NCI-H510A (cell line): Measurements from ENCODE around the gene SLC7A8.

Experiments
- DNase-seq: peaks from one replicate; lab custom pipeline; 2025; lab: John Stamatoyannopoulos, UW

The SLC7A8 gene

GRCh38 chr14:23130871-23131270 is 52.6 kb downstream of the SLC7A8 start:
- no peak for DNase-seq

GRCh38 chr14:23129759-23130316 is 53.6 kb downstream of the SLC7A8 start:
- DNase-seq = no peak

DNA sequence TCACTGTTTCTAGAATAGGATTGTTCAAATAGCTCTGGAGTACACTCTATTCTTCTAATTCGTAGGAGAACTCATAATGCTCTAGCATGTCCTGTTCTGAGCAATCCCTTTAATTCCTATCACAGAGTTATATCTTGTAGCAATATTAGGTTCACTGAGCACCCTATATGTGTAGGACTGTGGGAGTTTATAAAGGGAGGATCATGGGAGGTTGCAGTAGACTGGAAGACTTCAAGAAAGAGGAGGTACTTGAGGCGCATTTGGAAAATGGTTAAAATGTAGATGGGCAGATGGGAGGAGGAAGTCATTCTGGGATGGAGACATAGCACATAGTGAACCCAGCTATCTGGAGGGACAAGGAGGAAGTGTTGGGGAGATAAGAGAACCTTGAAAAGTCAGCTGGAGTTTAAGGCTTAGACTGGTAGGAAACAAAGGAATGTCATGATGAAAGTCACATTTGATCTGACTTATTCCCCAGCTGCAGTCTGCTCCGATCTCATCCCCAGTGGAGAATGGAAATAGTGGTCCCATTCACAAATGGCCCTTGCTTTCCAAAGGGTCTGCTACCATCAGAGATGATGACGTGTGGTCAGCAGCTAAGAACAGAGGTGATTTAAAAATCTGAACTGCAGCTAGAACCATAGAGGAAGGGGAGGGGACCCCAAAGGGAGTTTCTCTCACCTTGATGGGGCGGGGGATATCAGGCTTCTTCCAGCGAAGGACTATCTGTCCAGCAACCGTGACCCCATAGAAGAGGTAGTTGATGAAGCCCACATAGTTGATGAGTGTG is 54.3 kb downstream of the SLC7A8 start:
- no peak for DNase-seq

- DNase-seq = no peak
Observed at GRCh38 chr14:23127861-23128260, 55.6 kb downstream of the SLC7A8 start.

DNA sequence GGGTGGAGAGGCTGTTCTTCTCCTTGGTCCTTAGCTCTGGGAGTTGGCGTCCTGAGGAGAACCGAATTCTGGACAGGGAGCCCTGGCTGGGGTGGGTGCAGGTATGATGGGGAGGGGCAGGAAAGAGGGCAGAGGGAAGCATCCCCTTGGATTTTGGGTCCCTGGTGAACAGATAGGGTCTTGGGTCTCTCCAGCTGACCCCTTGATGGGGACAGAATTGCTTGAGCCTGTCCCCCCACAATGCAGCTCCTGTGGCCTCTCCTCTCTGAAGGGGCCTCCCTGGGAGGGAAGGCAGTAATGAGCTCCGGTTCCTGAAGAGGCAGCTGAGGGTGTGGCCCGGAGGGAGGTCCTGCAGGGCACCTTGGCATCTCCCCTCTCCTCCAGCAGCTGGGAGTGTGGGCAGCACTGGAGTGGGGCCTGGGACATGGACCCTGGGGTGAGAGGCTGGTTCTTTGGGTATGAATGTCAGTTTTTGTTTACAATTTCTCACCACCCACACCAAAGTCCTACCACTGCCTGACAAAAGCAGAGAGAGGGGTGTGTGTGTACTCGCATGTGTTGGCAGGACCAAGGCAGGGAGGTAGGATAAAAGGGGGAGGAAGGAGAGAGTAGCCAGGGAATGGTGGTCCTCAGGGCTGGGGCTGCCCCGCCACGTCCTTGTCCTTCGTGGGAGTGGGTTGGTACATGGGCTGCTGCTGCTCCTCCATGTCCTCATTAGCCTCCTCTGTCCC is 56.7 kb downstream of the SLC7A8 start:
- no peak for DNase-seq

DNA sequence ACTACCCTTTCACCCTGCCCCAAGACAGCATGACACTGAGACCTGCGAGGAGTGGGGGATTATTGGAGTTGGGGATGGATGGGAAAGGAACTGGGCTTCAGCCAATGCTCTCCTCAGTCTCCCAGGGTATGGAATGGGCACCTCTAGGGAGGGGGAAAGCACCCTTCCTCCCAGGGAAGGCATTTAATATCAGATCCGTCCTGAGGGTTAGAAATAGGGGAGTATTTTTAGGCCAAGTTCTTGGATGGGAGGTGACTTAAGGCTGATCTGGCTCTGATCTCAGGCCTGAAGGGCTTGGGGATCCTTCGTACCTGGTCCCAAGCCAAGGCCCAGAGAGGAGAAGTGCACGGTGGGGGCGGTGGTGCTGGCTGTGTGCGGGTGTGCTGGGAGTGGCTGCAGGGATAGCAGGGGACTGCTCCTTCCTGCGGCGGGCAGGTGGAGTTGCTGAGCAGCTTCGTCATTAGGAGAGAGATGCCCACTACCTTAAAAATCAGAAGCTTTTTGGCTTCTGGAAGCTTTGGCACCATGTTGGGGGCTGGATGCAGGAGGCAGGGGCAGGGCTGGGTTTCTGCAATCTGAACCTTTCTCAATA is 57.4 kb downstream of the SLC7A8 start:
- DNase-seq = no peak

DNA sequence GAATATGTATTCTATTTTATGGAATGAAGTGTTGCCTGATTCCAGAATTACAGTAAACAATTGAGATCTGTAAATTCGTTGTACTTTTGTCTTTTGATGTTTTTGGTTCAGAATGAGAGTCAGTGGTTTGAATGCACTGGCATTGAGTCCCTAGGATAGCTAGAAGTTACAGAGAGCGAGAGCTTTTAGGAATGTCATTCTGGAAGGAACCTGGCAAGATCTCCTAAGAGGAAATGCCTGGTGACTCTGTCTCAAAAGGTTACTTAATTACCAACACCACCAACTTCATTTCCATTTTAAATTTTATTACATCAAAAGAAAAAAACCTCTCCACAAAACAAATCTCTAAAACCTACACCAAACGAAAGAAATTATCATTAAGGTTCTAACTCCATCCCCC is 58.4 kb downstream of the SLC7A8 start:
- no peak for DNase-seq

- DNase-seq = no peak
Observed at GRCh38 chr14:23124337-23124954, 59.0 kb downstream of the SLC7A8 start.

DNA sequence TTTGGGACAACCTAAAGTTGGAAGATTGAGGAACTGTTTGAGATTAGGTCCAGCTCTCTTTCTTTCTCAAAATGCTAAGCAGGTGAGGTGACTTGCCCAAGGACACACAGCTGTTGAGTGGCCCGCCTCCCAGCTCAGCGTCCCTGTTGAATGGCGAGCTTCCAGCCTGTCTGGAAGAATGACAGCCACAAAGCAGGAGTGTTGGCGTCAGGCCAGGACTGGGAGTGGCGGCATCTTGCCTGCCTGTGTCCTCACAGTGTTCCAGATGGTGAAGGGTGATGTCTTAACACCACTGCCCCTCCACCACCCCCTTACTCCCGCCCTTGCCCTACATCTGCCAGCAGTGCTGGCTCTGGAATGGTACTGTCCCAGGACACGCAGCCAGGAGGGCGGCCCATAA is 60.0 kb downstream of the SLC7A8 start:
- DNase-seq = no peak

DNA sequence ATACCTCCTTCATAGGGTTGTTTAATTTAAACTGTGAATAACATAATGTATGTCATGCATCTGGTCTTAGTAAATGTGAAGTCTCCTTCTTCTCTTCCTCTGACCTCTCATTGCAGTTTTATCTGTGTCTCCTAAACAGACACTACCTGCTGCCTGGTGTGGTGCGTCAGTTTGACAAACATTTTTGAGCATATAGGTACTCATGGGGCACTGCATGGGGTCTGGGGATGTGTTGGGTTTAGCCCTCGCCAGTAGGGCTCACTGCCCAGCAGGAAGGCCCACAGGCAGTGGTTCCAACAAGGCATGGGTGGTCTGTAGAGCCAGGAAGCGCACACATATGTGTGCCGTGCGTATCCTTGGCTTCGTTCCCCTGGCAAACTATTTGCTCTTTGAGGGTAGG is 61.4 kb downstream of the SLC7A8 start:
- no peak for DNase-seq

GRCh38 chr14:23121361-23121771 is 62.1 kb downstream of the SLC7A8 start:
- no peak for DNase-seq

- peak; percentile 26 for DNase-seq
Observed at GRCh38 chr14:23120541-23121251, 62.8 kb downstream of the SLC7A8 start.

DNA sequence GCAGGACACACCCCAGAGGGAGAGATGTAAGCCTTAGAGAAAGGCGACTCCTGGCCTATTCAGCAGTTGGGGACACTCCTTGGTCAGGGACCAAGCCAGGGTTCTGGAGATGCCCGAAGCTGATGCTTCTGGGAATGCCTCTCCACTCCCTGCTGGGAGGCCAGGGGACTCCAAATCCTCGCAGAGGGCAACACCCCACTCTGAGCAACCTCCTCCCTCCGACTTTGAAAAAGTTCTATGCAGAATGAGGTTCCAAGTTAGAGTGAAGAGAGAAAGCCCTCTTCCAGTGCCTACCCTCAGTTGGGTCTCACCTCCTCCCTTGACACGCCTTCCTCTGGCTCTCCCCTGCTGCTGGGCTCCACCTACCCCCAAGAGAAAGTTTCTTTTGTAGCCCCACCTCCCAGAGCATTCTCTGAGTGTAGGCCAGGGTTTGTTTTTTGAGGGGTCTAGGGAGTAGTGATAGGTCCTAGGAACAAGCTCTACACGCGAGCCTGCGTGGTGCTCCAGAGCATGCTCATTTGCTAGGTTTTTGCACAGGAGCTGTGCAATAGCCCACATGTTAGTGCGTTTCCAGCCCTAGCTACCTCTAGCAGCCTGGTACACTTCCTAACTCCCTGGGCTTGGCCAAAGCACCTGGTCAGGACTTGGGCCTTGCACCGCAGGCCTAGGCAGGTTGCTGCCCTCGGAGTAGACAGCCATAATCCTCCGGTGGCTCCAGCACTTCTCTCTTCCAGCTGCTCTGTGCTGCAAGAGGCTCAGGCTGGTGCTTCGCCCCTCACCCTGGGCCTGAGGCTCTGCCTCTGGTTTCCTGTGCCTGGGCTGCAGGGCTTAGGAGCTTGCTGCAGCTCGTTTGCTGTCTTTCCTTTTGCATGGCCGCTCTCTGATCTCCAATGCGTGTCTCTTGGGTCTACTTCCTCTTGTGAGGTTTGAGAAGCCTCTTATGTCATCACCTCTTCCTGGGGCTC is 63.8 kb downstream of the SLC7A8 start:
- DNase-seq = no peak

DNA sequence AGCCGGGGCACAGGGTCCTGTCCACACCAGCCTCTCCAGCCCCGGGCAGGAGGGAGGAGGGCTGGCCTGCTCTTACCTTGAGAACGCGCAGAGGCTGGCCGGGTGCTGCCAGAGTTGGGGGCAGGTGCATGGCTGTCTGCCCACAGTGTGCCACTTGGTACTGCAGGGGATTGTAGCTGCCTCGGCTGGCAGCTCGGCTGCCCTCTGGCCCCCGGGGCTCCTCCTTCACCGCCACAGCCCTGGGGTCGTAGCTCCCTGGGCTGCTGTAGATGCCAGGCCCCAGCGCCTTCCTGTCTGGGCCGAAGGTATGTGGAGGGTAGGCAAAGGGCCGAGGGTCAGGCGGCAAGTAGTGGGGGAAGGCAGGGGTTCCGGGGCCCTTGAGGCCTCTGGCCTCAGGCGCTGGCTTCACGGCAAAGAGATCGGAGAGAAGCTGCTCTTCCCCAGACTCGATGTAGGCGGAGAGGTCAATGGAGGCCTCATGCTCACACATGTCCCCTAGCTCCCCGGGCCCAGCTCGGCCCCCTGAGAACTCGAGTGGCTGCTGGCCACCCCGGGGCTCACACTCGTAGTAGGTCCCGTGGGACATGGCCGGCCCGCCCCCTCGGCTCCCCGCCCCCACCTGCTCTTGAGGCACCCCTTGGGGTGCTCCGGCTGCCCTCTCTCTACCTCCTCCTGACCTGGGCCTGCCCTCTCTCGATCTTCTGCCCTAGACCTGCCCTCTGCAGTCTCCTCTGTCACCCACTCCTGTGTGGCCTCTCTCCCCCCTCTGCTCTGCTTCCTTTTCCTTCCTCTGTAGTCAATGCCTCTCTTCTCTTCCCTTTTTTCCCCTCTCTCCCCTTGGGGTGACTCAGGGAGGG is 64.7 kb downstream of the SLC7A8 start, which contains the start of gene CEBPE:
CEBPE (minus strand) TSS at position 750 of the 857 bp plus-strand sequence; CDS start at position 586, 164 bp downstream.
- no peak for DNase-seq

- no peak for DNase-seq
Observed at GRCh38 chr14:23117371-23118020, 66.0 kb downstream of the SLC7A8 start.

DNA sequence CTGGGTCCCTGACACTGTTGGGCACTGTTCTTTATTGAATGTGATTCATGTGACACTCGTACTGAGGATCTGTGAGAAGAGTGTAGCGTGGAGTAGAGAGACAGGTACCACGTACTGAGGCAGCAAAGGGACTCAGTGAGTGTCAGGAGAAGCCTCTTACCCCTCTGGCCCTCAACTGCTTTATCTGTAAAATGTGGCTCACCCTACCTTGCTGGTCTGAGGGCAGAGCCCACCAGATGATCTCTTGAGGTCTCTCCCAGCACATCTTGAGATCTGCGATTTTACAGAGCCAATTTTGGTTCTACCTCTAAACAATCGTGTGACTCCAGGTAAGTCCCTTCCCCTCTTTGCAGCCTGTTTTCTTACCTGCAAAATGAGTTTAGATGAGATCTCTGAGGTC is 67.5 kb downstream of the SLC7A8 start:
- DNase-seq = no peak

DNA sequence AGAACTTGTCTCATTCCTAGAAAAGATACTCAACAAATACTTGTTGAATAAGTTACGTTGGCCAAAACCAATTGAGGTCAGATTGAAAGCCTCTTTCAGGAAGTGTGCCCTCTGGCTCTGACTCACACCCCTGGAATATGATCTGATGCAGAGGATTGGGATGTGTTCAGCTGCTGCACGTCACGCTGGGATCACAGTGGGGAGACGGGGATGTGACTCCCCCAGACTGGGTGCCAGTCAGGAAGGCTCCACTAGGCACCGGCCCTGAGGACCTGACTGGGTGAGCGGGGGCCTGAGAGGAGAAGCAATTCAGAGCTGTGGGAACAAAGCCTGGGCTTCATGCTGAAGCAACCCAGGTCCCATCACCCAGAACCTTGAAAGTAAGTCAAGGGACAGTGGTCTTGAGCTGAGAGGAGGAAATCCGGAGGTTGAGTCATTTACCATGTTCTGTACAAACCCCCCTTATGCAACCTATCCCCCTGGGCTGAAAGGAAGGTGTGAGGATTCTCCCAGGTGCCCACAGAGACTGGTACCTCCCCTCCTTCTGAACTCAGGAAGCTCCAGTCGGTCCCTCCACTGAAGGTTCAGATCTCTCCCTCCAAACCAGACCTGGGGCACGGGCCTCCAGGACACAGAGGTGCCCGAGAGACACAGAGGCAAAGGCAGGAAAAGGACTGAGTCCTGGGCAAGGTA is 68.3 kb downstream of the SLC7A8 start:
- DNase-seq = no peak

GRCh38 chr14:23114669-23115038 is 68.8 kb downstream of the SLC7A8 start:
- no peak for DNase-seq
